Kidney epithelial cell (primary cell): ENCODE results near the gene KLF11. TPM values are rescaled to one million over a fixed set of nuclear protein-coding genes. Genes with fewer than 3 reads are reported as not detected.

Experiments used
- DNase-seq: peaks from one replicate; pipeline ENCODE4 v3.0.0-alpha.2; 2010; ENCODE audit warnings: low read depth
- H3K27me3 ChIP-seq: 2 replicates; pipeline ENCODE4 v1.6.0; 2011; ENCODE audit warnings: low read length; ENCODE audit not compliant: control insufficient read depth, insufficient read depth
- H3K36me3 ChIP-seq: 2 replicates; pipeline ENCODE4 v1.5.1; 2011; ENCODE audit warnings: low read length; ENCODE audit not compliant: control insufficient read depth, insufficient read depth
- H3K4me3 ChIP-seq: 2 replicates; pipeline ENCODE4 v1.5.1; 2011; ENCODE audit warnings: low read depth, mild to moderate bottlenecking, control low read depth, low read length
- total RNA-seq: library from RNA; depleted of rRNA; stranded (reverse); fragments of >200 nt; gene quantifications from 2 replicates; pipeline ENCODE4 v1.2.3, GENCODE V29; 2015
- TF ChIP-seq, protein P1 (sequence below): IDR thresholded peaks from 2 replicates; pipeline ENCODE4 v1.5.1; 2011; ENCODE audit warnings: mild to moderate bottlenecking, moderate library complexity, low read length, control low read depth, inconsistent platforms; ENCODE audit not compliant: insufficient read depth, poor library complexity, severe bottlenecking

KLF11 gene
- total RNA-seq, 1 donor from 2014 or later, result 15.4 TPM

DNA sequence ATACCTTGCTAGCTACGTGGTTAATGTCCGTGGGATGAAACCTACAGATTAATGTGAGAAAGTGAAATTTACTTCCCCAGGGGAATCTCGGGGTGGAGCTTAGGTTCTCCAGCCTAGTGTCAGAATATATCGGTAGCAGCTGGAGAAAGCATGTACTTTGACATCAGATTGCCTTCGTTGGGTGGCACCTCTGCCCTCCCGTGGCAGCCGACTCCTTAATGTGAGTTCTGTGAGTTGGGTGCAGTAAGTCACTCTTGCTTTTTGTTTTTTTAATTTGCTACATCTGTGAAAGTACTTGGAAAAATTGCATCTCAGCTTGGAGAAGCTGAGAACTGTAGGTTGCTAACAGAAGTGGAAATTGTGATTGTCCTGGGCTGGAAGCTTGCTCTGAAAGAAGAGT lies 3.6 kb downstream of the KLF11 start:
- DNase-seq, result no peak
- H3K27me3 ChIP-seq, result no peaks in the 10 kb centered on the region
- H3K36me3 ChIP-seq, result peaks cover 3% of the 10 kb centered on the region
- H3K4me3 ChIP-seq, result no peak overlapping the region
- TF ChIP-seq, protein P1, sequence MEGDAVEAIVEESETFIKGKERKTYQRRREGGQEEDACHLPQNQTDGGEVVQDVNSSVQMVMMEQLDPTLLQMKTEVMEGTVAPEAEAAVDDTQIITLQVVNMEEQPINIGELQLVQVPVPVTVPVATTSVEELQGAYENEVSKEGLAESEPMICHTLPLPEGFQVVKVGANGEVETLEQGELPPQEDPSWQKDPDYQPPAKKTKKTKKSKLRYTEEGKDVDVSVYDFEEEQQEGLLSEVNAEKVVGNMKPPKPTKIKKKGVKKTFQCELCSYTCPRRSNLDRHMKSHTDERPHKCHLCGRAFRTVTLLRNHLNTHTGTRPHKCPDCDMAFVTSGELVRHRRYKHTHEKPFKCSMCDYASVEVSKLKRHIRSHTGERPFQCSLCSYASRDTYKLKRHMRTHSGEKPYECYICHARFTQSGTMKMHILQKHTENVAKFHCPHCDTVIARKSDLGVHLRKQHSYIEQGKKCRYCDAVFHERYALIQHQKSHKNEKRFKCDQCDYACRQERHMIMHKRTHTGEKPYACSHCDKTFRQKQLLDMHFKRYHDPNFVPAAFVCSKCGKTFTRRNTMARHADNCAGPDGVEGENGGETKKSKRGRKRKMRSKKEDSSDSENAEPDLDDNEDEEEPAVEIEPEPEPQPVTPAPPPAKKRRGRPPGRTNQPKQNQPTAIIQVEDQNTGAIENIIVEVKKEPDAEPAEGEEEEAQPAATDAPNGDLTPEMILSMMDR, result no peak

DNA sequence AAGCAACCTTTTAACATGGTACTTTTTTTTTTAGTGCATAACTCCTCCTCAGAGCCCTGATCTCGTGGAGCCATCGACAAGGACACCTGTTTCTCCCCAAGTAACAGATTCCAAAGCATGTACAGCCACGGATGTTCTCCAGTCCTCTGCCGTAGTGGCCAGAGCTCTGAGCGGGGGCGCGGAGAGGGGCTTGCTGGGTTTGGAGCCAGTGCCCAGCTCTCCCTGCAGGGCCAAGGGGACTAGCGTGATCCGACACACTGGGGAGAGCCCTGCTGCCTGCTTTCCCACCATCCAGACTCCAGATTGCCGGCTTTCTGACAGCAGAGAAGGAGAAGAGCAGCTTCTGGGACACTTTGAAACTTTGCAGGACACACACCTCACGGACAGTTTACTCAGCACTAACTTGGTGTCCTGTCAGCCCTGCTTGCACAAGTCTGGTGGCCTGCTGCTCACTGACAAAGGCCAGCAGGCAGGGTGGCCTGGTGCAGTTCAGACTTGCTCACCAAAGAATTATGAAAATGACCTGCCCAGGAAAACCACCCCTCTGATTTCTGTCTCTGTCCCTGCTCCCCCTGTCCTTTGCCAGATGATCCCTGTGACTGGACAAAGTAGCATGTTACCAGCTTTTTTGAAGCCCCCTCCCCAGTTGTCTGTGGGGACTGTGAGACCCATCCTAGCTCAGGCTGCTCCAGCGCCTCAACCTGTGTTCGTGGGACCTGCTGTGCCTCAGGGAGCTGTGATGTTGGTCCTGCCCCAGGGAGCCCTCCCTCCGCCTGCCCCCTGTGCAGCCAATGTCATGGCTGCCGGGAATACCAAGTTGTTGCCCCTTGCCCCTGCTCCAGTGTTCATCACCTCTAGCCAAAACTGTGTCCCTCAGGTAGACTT lies 4.5 kb downstream of the KLF11 start:
- Histone ChIP-seq H3K27me3 (no peaks in the 10 kb centered on the region), H3K36me3 (peaks cover 3% of the 10 kb centered on the region), H3K4me3 (no peak overlapping the region)
- TF ChIP-seq, protein P1, result no peak
- DNase-seq, result no peak

DNA sequence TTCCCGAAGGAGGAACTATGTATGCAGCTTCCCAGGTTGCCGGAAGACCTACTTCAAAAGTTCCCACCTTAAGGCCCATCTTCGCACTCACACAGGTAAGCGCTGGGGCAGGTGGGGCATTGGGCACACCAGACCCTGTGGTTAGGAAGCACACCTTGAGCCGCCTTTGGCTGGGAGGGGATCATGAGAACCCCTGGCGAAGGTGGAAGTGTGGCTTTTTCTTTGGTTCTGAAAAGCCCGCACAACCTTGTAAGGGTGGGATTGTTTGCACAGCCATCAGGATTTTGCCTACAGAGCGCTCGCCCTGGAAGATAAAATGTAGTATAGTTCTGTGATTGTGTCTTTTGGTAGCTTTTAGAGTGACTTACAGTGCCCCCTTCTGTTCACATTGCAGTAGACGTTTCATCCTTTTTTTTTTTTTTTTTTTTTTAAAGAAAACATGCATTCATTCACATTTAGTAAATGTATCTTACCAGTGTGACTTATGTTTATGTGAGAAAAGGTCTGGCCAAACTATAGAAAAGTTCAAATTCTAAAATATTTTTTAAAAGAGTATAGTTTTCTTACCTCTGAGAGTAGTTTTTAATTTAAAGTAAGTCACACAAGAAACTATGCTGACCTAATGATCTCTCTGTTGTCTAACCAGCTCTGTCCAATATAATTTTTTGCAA lies 5.3 kb downstream of the KLF11 start:
- Histone ChIP-seq H3K36me3 (peaks cover 3% of the 10 kb centered on the region), H3K4me3 (no peak overlapping the region), H3K27me3 (no peaks in the 10 kb centered on the region)
- TF ChIP-seq, protein P1, result peak; percentile 64
- DNase-seq, result no peak

DNA sequence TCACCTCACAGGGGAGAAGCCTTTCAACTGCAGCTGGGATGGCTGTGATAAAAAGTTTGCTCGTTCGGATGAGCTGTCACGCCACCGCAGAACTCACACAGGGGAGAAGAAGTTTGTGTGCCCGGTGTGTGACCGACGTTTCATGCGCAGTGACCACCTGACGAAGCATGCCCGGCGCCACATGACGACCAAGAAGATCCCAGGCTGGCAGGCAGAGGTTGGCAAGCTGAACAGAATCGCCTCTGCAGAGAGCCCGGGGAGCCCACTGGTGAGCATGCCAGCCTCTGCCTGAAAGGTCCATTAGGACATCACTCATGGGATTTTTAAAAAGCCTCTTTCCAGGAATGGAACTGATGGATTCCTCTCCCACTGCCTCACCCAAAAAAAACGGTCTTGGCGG lies 8.9 kb downstream of the KLF11 start:
- no peak for DNase-seq
- Histone ChIP-seq H3K36me3 (peaks cover 3% of the 10 kb centered on the region), H3K4me3 (no peak overlapping the region), H3K27me3 (no peaks in the 10 kb centered on the region)
- TF ChIP-seq, protein P1, result no peak

DNA sequence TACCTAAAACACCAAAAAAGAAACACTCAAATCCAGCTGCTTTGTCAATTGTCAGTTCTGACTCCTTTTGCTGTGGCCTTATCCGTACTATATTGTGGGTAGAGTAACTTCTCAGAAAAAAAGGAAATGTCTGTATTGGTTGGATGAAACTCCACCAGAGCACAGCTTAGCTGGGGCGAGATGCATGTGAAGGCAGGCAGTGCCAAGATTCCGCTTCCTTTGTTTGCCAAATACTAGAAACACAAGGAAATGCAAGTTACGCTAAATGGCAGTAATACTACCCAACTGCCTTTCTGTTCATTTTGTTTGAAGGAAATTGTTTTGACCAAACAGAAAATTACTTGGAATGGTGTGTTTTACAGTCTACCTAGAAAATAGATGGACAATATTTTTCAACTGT lies 10.0 kb downstream of the KLF11 start:
- Histone ChIP-seq H3K4me3 (no peak overlapping the region), H3K27me3 (no peaks in the 10 kb centered on the region), H3K36me3 (no peaks in the 10 kb centered on the region)
- TF ChIP-seq, protein P1, result no peak
- DNase-seq, result no peak
